Panc1 (cell line): ENCODE data around the gene WDR74. TPM values are rescaled to one million over a fixed set of nuclear protein-coding genes. Genes with fewer than 3 reads are reported as not detected.

Source experiments
- ATAC-seq: fragments of 200-7000 bp; cut with Tn5 transposase; 2 replicates; pipeline ENCODE4 v1.9.1; 2020; ENCODE audit warnings: mild to moderate bottlenecking, moderate library complexity
- BruUV-seq: library from RNA; stranded (reverse); fragments of 400-500 nt; replicated peaks from 2 replicates; lab custom pipeline; 2021; lab: Mats Ljungman, UMichigan
- CTCF ChIA-PET: fragments of 300-600 bp; sonication (Branson Sonifier 250); formaldehyde crosslinking; loops from one replicate; lab custom pipeline; 2022; ENCODE audit warnings: antibody characterized with exemption; lab: Charles Lee
- POLR2A ChIA-PET: fragments of 300-600 bp; sonication (Branson Sonifier 250); formaldehyde crosslinking; loops from one replicate; lab custom pipeline; 2022; ENCODE audit warnings: antibody characterized with exemption; lab: Charles Lee
- DNase-seq: peaks from one replicate; pipeline ENCODE4 v3.0.0-alpha.2; 2010; ENCODE audit warnings: low read depth, low spot score
- H3K27ac ChIP-seq: 2 replicates; pipeline ENCODE4 v1.5.1; 2011; ENCODE audit warnings: mild to moderate bottlenecking, low read length, inconsistent platforms
- H3K27me3 ChIP-seq: fragments of 200-500 bp; sonication (Bioruptor generic); 2 replicates; pipeline ENCODE4 v1.6.0; 2014; ENCODE audit warnings: low read length, inconsistent platforms; ENCODE audit not compliant: control insufficient read depth, insufficient read depth
- H3K36me3 ChIP-seq: fragments of 200-500 bp; sonication (Bioruptor generic); 2 replicates; pipeline ENCODE4 v1.5.1; 2014; ENCODE audit warnings: inconsistent platforms, mild to moderate bottlenecking, low read length, moderate library complexity; ENCODE audit not compliant: control insufficient read depth, insufficient read depth
- H3K4me1 ChIP-seq: 2 replicates; pipeline ENCODE4 v1.5.1; 2011; ENCODE audit warnings: inconsistent platforms, mild to moderate bottlenecking, low read length, moderate library complexity; ENCODE audit not compliant: control insufficient read depth, insufficient read depth
- H3K4me3 ChIP-seq, 2 experiments: 2 replicates each; pipeline ENCODE4 v1.5.1; 2011 to 2012; ENCODE audit warnings: low read depth in 2 of 2, low read length in 2 of 2, mild to moderate bottlenecking in 2 of 2, inconsistent platforms in 1 of 2, moderate library complexity in 1 of 2
- H3K9me3 ChIP-seq: fragments of 200-500 bp; sonication (Bioruptor generic); 2 replicates; pipeline ENCODE4 v1.5.1; 2014; ENCODE audit warnings: low read depth, mild to moderate bottlenecking, inconsistent platforms, low read length, moderate library complexity; ENCODE audit not compliant: control insufficient read depth, insufficient read depth
- CTCF ChIP-seq: fragments of 450-650 bp; IDR thresholded peaks from 2 replicates; pipeline ENCODE4 v1.5.1; 2017; ENCODE audit warnings: mild to moderate bottlenecking
- POLR2AphosphoS5 ChIP-seq: IDR thresholded peaks from 2 replicates; pipeline ENCODE4 v1.6.1; 2012; ENCODE audit warnings: mild to moderate bottlenecking, low read depth, low read length, moderate library complexity
- REST ChIP-seq, 2 experiments: IDR thresholded peaks; 2 replicates each; pipeline ENCODE4 v1.6.1; 2011 to 2012; ENCODE audit warnings: low read depth in 2 of 2, control low read depth in 1 of 2, low read length in 1 of 2, mild to moderate bottlenecking in 1 of 2, moderate library complexity in 1 of 2; ENCODE audit not compliant: insufficient read depth in 1 of 2
- SIN3A ChIP-seq: IDR thresholded peaks from 2 replicates; pipeline ENCODE4 v1.6.1; 2012; ENCODE audit warnings: low read depth, mild to moderate bottlenecking, low read length, moderate library complexity, borderline replicate concordance; ENCODE audit not compliant: insufficient read depth
- TCF7L2 ChIP-seq: IDR thresholded peaks from 2 replicates; pipeline ENCODE4 v1.6.1; 2011; ENCODE audit warnings: mild to moderate bottlenecking, low read depth, low read length, inconsistent platforms
- in situ Hi-C: cut with HindIII; loops from 2 replicates; pipeline ENCODE4 v1.10.0; 2016; ENCODE audit warnings: low sequenced_read_pairs, low pct_unique_long_range_greater_than_20kb
- intact Hi-C: fragments of 100-400 bp; cut with micrococcal nuclease; formaldehyde crosslinking; loops from one replicate; pipeline ENCODE4 v1.10.0; 2022; ENCODE audit not compliant: unreplicated experiment
- total RNA-seq: library from RNA; stranded (reverse); gene quantifications from one replicate; pipeline ENCODE4 v1.2.1, GENCODE V29; 2021; ENCODE audit not compliant: unreplicated experiment

Gene WDR74
- total RNA-seq, 1 experiment from 2014 or later = 62.9 TPM

GRCh38 chr11:62801071-62801470, 38.3 kb downstream of the WDR74 start:
- H3K27me3 ChIP-seq = no peaks in the 10 kb centered on the region
- H3K27ac ChIP-seq = no peak overlapping the region
- H3K36me3 ChIP-seq = peaks cover 24% of the 10 kb centered on the region
- in situ Hi-C loops = no loop called here
- H3K4me3 ChIP-seq = no peak overlapping the region
- H3K9me3 ChIP-seq = no peaks in the 10 kb centered on the region
- ChIA-PET POLR2A (interaction anchor here (0.5 to 0.6 kb wide), 2 partner anchors 11 to 347 kb away, joined by 4 read pairs; no protein-coding TSS in a partner anchor), CTCF (no interaction called here)
- ATAC-seq (no peak), DNase-seq (no peak)
- H3K4me1 ChIP-seq = peaks cover 6% of the 10 kb centered on the region
- no peak for TF ChIP-seq REST (IDR thresholded peaks at IDR 0.05; ENCODE audit: insufficient read depth in 1 of 2, low read depth in 2 of 2, low read length in 1 of 2)
- no peak for TF ChIP-seq POLR2AphosphoS5
- TF ChIP-seq SIN3A = no peak
- no TSS peak for BruUV-seq
- intact Hi-C loops = no loop called here

GRCh38 chr11:62799486-62799885, 39.9 kb downstream of the WDR74 start:
- Histone ChIP-seq H3K36me3 (peaks cover 24% of the 10 kb centered on the region), H3K27me3 (no peaks in the 10 kb centered on the region), H3K4me1 (peaks cover 5% of the 10 kb centered on the region), H3K9me3 (no peaks in the 10 kb centered on the region), H3K4me3 (no peak overlapping the region), H3K27ac (no peak overlapping the region)
- TF ChIP-seq REST (IDR thresholded peaks at IDR 0.05; ENCODE audit: insufficient read depth in 1 of 2, low read depth in 2 of 2, low read length in 1 of 2) (no peak), POLR2AphosphoS5 (no peak), CTCF (no peak), SIN3A (no peak), TCF7L2 (no peak)
- ChIA-PET POLR2A (no interaction called here), CTCF (interaction anchor here (0.6 kb wide), 1 partner anchor 460 kb away, joined by 3 read pairs; no protein-coding TSS in a partner anchor)
- no TSS peak for BruUV-seq
- no peak for DNase-seq
- ATAC-seq = no peak
- intact Hi-C loops = no loop called here
- in situ Hi-C loops = no loop called here
